Smooth muscle cell (in vitro differentiated cells): ENCODE data around the gene GSTO1. TPM values are rescaled to one million over a fixed set of nuclear protein-coding genes. Genes with fewer than 3 reads are reported as not detected.

Experiments
- DNase-seq: peaks from one replicate; lab custom pipeline; 2025; ENCODE audit not compliant: unreplicated experiment; lab: John Stamatoyannopoulos, UW
- H2AFZ ChIP-seq: fragments of 200-600 bp; sonication (generic); 2 replicates; pipeline ENCODE4 v1.6.0; 2016; ENCODE audit warnings: antibody characterized with exemption, low read depth, mild to moderate bottlenecking
- H3F3A ChIP-seq: fragments of 200-600 bp; sonication (generic); 2 replicates; pipeline ENCODE4 v1.6.0; 2017; ENCODE audit warnings: antibody characterized with exemption, low read depth
- H3K27ac ChIP-seq: fragments of 200-600 bp; sonication (generic); 2 replicates; pipeline ENCODE4 v1.5.1; 2016; ENCODE audit warnings: low read depth, mild to moderate bottlenecking
- H3K27me3 ChIP-seq: fragments of 200-600 bp; sonication (generic); 2 replicates; pipeline ENCODE4 v1.6.1; 2016; ENCODE audit warnings: low read depth, mild to moderate bottlenecking
- H3K36me3 ChIP-seq: fragments of 200-600 bp; sonication (generic); 2 replicates; pipeline ENCODE4 v1.5.1; 2016; ENCODE audit warnings: low read depth
- H3K4me1 ChIP-seq: fragments of 200-600 bp; sonication (generic); 2 replicates; pipeline ENCODE4 v1.5.1; 2016; ENCODE audit warnings: low read depth
- H3K4me2 ChIP-seq: fragments of 200-600 bp; sonication (generic); 2 replicates; pipeline ENCODE4 v1.6.0; 2016; ENCODE audit warnings: mild to moderate bottlenecking
- H3K4me3 ChIP-seq: fragments of 200-600 bp; sonication (generic); 2 replicates; pipeline ENCODE4 v1.5.1; 2016; ENCODE audit warnings: mild to moderate bottlenecking
- H3K79me2 ChIP-seq: fragments of 200-600 bp; sonication (generic); 2 replicates; pipeline ENCODE4 v1.6.0; 2016; ENCODE audit warnings: low read depth, mild to moderate bottlenecking
- H3K9ac ChIP-seq: fragments of 200-600 bp; sonication (generic); 2 replicates; pipeline ENCODE4 v1.6.0; 2016; ENCODE audit warnings: low read depth
- H3K9me3 ChIP-seq: fragments of 200-600 bp; sonication (generic); replicated peaks from 2 replicates; pipeline ENCODE4 v1.5.1; 2016; ENCODE audit warnings: low read depth
- H4K20me1 ChIP-seq: fragments of 200-600 bp; sonication (generic); 2 replicates; pipeline ENCODE4 v1.6.0; 2016; ENCODE audit warnings: low read depth
- WGBS: methylation state at CpG from one replicate; pipeline ENCODE4 v1.1.7; 2016; ENCODE audit warnings: low lambda C conversion rate; 5-methylcytosine and 5-hydroxymethylcytosine counted together
- polyA plus RNA-seq: library from polyadenylated mRNA; unstranded; fragments of >200 nt; fragmentation: Nextera tagmentation; extraction: Ambion mirVana; gene quantifications from 2 replicates; pipeline ENCODE4 v1.2.1, GENCODE V29; 2016
- total RNA-seq: library from RNA; depleted of rRNA; stranded (reverse); fragments of >200 nt; gene quantifications from 2 replicates; pipeline ENCODE4 v1.2.3, GENCODE V29; 2014
- TF ChIP-seq, protein P1 (sequence below): fragments of 200-600 bp; sonication (generic); IDR thresholded peaks from 2 replicates; pipeline ENCODE4 v1.5.1; 2017; ENCODE audit warnings: borderline replicate concordance, mild to moderate bottlenecking, antibody characterized with exemption; ENCODE audit not compliant: insufficient read depth, poor library complexity, severe bottlenecking

GSTO1 gene
- total and polyA plus RNA-seq, 2 experiments from 2014 or later: 293 to 440 TPM

DNA sequence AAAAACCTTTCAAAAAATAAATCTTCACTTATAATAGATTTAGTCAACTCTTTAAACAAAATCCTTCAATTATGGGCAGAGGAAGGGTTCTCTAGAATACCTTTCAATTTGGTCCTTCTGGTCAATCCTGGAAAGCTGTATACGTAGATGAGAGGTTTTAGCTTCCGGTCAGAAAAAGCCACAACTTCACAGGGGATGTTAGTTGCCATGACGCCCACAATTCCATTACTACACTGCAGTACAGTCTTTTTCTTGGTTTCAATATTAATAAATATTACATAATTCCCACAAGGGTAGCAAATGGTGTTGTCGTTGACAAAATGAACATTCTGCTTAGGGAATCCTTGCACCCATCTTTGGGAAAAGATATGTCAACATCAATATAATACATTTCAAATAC lies 24.2 kb upstream of the GSTO1 start:
- Histone ChIP-seq H3K4me1 (peaks cover 9% of the 10 kb centered on the region), H3K9me3 (no peaks in the 10 kb centered on the region), H2AFZ (peak overlapping the region; percentile 99), H3K4me2 (no peak overlapping the region), H3K4me3 (no peak overlapping the region), H3K27ac (no peak overlapping the region), H4K20me1 (no peaks in the 10 kb centered on the region), H3K79me2 (no peaks in the 10 kb centered on the region), H3K36me3 (no peaks in the 10 kb centered on the region), H3K9ac (no peak overlapping the region), H3F3A (no peaks in the 10 kb centered on the region), H3K27me3 (no peaks in the 10 kb centered on the region)
- 91% methylated on average over 4 of the region's 4 CpGs for WGBS
- TF ChIP-seq, protein P1, sequence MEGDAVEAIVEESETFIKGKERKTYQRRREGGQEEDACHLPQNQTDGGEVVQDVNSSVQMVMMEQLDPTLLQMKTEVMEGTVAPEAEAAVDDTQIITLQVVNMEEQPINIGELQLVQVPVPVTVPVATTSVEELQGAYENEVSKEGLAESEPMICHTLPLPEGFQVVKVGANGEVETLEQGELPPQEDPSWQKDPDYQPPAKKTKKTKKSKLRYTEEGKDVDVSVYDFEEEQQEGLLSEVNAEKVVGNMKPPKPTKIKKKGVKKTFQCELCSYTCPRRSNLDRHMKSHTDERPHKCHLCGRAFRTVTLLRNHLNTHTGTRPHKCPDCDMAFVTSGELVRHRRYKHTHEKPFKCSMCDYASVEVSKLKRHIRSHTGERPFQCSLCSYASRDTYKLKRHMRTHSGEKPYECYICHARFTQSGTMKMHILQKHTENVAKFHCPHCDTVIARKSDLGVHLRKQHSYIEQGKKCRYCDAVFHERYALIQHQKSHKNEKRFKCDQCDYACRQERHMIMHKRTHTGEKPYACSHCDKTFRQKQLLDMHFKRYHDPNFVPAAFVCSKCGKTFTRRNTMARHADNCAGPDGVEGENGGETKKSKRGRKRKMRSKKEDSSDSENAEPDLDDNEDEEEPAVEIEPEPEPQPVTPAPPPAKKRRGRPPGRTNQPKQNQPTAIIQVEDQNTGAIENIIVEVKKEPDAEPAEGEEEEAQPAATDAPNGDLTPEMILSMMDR: no peak
- DNase-seq: no peak

DNA sequence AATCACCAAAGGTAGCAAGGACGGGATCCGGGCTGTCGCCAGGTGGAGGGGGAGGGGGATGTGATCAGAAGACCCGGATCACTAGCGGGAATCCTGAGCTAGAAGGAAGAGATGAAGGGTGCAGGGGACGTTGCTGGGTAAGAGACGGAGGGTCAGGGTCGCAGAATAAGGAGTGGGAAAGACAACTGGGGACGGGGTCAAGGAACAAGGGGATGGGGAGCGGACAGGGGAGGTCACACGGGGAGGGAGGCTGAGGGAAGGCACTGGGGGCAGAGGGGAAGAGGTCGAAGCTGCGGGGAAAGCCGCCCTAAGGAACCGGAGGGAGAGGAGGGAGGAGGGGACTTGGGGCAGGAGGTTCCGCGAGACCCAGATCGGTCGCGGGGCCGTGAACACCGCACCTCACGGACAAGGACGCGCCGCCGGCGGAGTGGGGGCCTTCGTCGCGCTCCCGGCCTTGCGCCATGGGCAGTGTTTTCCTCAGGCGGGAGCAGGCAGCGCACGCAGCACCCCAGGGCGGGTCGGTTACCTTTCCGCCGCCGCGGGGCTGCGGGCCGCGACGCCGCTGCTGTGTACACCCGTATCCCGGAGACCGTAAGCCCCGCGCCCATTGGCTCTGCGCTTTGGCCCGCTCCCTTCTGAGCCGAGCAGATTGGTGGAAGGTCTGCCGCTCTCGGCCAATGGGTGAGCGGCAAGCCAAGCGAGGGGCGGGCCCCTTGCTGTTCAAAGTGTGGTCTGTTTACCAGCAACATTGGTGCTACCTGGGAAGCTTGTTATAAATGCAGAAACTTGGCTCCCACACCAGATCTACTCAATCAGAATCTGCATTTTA lies 22.7 kb upstream of the GSTO1 start, which contains the start of gene CFAP43:
CFAP43 (minus strand) TSS at position 581 of the 829 bp plus-strand sequence; CDS start at position 463, 118 bp downstream.
- Histone ChIP-seq H3K4me1 (peaks cover 9% of the 10 kb centered on the region), H3K79me2 (no peaks in the 10 kb centered on the region), H3K27me3 (no peaks in the 10 kb centered on the region), H3K9ac (peak within 1 kb of the TSS; percentile 96), H3F3A (no peaks in the 10 kb centered on the region), H4K20me1 (no peaks in the 10 kb centered on the region), H2AFZ (peak within 1 kb of the TSS; percentile 99), H3K4me2 (peak within 1 kb of the TSS; percentile 98), H3K36me3 (no peaks in the 10 kb centered on the region), H3K27ac (peak within 1 kb of the TSS; percentile 24), H3K4me3 (peak within 1 kb of the TSS; percentile 78), H3K9me3 (no peaks in the 10 kb centered on the region)
- DNase-seq: peak; percentile 78
- TF ChIP-seq, protein P1: no peak
- 1% methylated on average over 47 of the region's 60 CpGs for WGBS

DNA sequence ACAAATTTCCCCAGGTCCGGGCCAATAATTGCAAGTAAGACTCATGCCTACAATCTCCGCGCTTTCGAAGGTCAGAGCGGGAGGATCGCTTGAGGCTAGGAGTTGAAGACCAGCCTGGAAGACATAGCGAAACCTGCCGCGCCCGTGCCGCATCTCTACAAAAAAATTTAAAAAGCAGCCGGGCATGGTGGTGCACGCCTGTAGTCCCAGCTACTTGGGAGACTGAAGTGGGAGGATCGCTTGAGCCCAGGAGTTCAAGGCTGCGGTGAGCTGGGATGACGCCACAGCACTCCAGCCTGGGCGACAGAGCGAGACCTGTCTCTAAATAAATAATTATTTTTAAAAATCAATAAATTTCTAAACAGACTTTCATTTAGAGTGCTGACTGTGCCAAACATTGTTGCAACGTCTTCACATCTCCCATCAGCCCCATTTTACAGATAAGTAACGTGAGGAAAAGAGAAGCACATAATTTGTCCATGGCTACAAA lies 22.0 kb upstream of the GSTO1 start:
- Histone ChIP-seq H3F3A (no peaks in the 10 kb centered on the region), H3K9me3 (no peaks in the 10 kb centered on the region), H3K4me2 (peak overlapping the region; percentile 98), H3K27ac (no peak overlapping the region), H3K9ac (peak overlapping the region; percentile 96), H3K27me3 (no peaks in the 10 kb centered on the region), H2AFZ (peak overlapping the region; percentile 99), H3K4me1 (peaks cover 9% of the 10 kb centered on the region), H3K36me3 (no peaks in the 10 kb centered on the region), H3K79me2 (no peaks in the 10 kb centered on the region), H3K4me3 (peak overlapping the region; percentile 78), H4K20me1 (no peaks in the 10 kb centered on the region)
- WGBS: 41% methylated on average over 20 of the region's 20 CpGs
- DNase-seq: no peak
- TF ChIP-seq, protein P1: no peak
